ES-I3 (cell line): ENCODE data around the gene DOCK3.
"Not testable (repeated sequence)": the region's sequence is repeated elsewhere in the genome, so short reads cannot be mapped to it uniquely, and the experiment has no call there.

ENCODE experiments used
- H3K36me3 ChIP-seq: 2 replicates; pipeline ENCODE4 v1.6.1; 2013; ENCODE audit warnings: mild to moderate bottlenecking, low read length, control low read depth, moderate library complexity; ENCODE audit not compliant: insufficient read depth
- H3K4me1 ChIP-seq: 2 replicates; pipeline ENCODE4 v1.6.1; 2013; ENCODE audit warnings: mild to moderate bottlenecking, control low read depth, low read length; ENCODE audit not compliant: insufficient read depth
- H3K9ac ChIP-seq: 2 replicates; pipeline ENCODE4 v1.6.1; 2013; ENCODE audit warnings: low read depth, mild to moderate bottlenecking, low read length, moderate library complexity
- H3K9me3 ChIP-seq: 2 replicates; pipeline ENCODE4 v1.6.1; 2013; ENCODE audit warnings: mild to moderate bottlenecking, low read length, moderate library complexity; ENCODE audit not compliant: control insufficient read depth, insufficient read depth

The DOCK3 gene

GRCh38 chr3:50743643-50744042 lies 68.9 kb downstream of the DOCK3 start:
- peaks cover 8% of the 10 kb centered on the region; the same call in 1 of the 2 replicates for H3K4me1 ChIP-seq
- H3K9ac ChIP-seq = no peak overlapping the region
- no peaks in the 10 kb centered on the region for H3K9me3 ChIP-seq
- no peaks in the 10 kb centered on the region for H3K36me3 ChIP-seq

- Histone ChIP-seq H3K4me1 (0 out of 2 replicates have a peak, but pooled peaks cover 2% of the 10 kb centered on the region), H3K9ac (no peak overlapping the region), H3K9me3 (peaks cover 1% of the 10 kb centered on the region; the same call in 1 of the 2 replicates), H3K36me3 (no peaks in the 10 kb centered on the region)
Measured at GRCh38 chr3:50749822-50750221, 75.1 kb downstream of the DOCK3 start.

- Histone ChIP-seq H3K36me3 (no peaks in the 10 kb centered on the region), H3K9ac (no peak overlapping the region), H3K9me3 (peaks cover 7% of the 10 kb centered on the region), H3K4me1 (no peaks in the 10 kb centered on the region)
Measured at GRCh38 chr3:50759015-50759414, 84.3 kb downstream of the DOCK3 start.

GRCh38 chr3:50777680-50778079 lies 103.0 kb downstream of the DOCK3 start:
- Histone ChIP-seq H3K4me1 (no peaks in the 10 kb centered on the region), H3K36me3 (no peaks in the 10 kb centered on the region), H3K9ac (no peak overlapping the region), H3K9me3 (peaks cover 4% of the 10 kb centered on the region; the same call in 1 of the 2 replicates)

GRCh38 chr3:50781766-50782165 lies 107.0 kb downstream of the DOCK3 start:
- H3K36me3 ChIP-seq, H3K9ac ChIP-seq, H3K9me3 ChIP-seq, H3K4me1 ChIP-seq: not testable (repeated sequence)

- no peaks in the 10 kb centered on the region for H3K36me3 ChIP-seq
- no peak overlapping the region for H3K9ac ChIP-seq
- peaks cover 4% of the 10 kb centered on the region; the same call in 1 of the 2 replicates for H3K9me3 ChIP-seq
- peaks cover 10% of the 10 kb centered on the region; the same call in 1 of the 2 replicates for H3K4me1 ChIP-seq
Measured at GRCh38 chr3:50786631-50787030, 111.9 kb downstream of the DOCK3 start.

- H3K36me3 ChIP-seq, H3K9me3 ChIP-seq, H3K9ac ChIP-seq: not testable (repeated sequence)
- H3K4me1 ChIP-seq = peaks cover 10% of the 10 kb centered on the region; the same call in 1 of the 2 replicates
Measured at GRCh38 chr3:50790894-50791293, 116.2 kb downstream of the DOCK3 start.

GRCh38 chr3:50792568-50792967 lies 117.8 kb downstream of the DOCK3 start:
- Histone ChIP-seq H3K9me3 (no peaks in the 10 kb centered on the region), H3K4me1 (peaks cover 10% of the 10 kb centered on the region; the same call in 1 of the 2 replicates), H3K9ac (no peak overlapping the region), H3K36me3 (no peaks in the 10 kb centered on the region)

- H3K4me1 ChIP-seq = peaks cover 20% of the 10 kb centered on the region
- H3K9ac ChIP-seq, H3K36me3 ChIP-seq: not testable (repeated sequence)
- H3K9me3 ChIP-seq = peaks cover 25% of the 10 kb centered on the region
Measured at GRCh38 chr3:50803805-50804204, 129.1 kb downstream of the DOCK3 start.

GRCh38 chr3:50804376-50804775 lies 129.6 kb downstream of the DOCK3 start:
- peaks cover 21% of the 10 kb centered on the region for H3K9me3 ChIP-seq
- H3K4me1 ChIP-seq = peaks cover 20% of the 10 kb centered on the region
- not testable (repeated sequence) for H3K36me3 ChIP-seq, H3K9ac ChIP-seq

GRCh38 chr3:50805321-50805720 lies 130.6 kb downstream of the DOCK3 start:
- Histone ChIP-seq H3K9me3 (peaks cover 18% of the 10 kb centered on the region), H3K9ac (no peak overlapping the region), H3K4me1 (peaks cover 20% of the 10 kb centered on the region), H3K36me3 (no peaks in the 10 kb centered on the region)

- Histone ChIP-seq H3K9ac (no peak overlapping the region), H3K9me3 (peaks cover 12% of the 10 kb centered on the region), H3K36me3 (no peaks in the 10 kb centered on the region), H3K4me1 (peaks cover 20% of the 10 kb centered on the region)
Measured at GRCh38 chr3:50806031-50806430, 131.3 kb downstream of the DOCK3 start.

- peaks cover 22% of the 10 kb centered on the region for H3K4me1 ChIP-seq
- no peaks in the 10 kb centered on the region for H3K36me3 ChIP-seq
- no peak overlapping the region for H3K9ac ChIP-seq
- peaks cover 7% of the 10 kb centered on the region; the same call in 1 of the 2 replicates for H3K9me3 ChIP-seq
Measured at GRCh38 chr3:50806806-50807205, 132.1 kb downstream of the DOCK3 start.

- H3K4me1 ChIP-seq = peaks cover 23% of the 10 kb centered on the region
- no peak overlapping the region for H3K9ac ChIP-seq
- H3K36me3 ChIP-seq = no peaks in the 10 kb centered on the region
- peaks cover 7% of the 10 kb centered on the region; the same call in 1 of the 2 replicates for H3K9me3 ChIP-seq
Measured at GRCh38 chr3:50807266-50807665, 132.5 kb downstream of the DOCK3 start.

- H3K9me3 ChIP-seq = no peaks in the 10 kb centered on the region
- H3K36me3 ChIP-seq = no peaks in the 10 kb centered on the region
- H3K9ac ChIP-seq = no peak overlapping the region
- H3K4me1 ChIP-seq = peaks cover 21% of the 10 kb centered on the region
Measured at GRCh38 chr3:50811893-50812292, 137.2 kb downstream of the DOCK3 start.

GRCh38 chr3:50815844-50816243 lies 141.1 kb downstream of the DOCK3 start:
- no peak overlapping the region for H3K9ac ChIP-seq
- no peaks in the 10 kb centered on the region for H3K36me3 ChIP-seq
- H3K4me1 ChIP-seq = peaks cover 35% of the 10 kb centered on the region
- no peaks in the 10 kb centered on the region; the same call in 1 of the 2 replicates for H3K9me3 ChIP-seq
